Hepatocyte (in vitro differentiated cells): ENCODE measurements around the gene GABRD. TPM values are rescaled to one million over a fixed set of nuclear protein-coding genes. Genes with fewer than 3 reads are reported as not detected.

Source experiments
- DNase-seq: peaks from one replicate; pipeline ENCODE4 v3.0.0-alpha.2; 2016; ENCODE audit warnings: low spot score
- H2AFZ ChIP-seq: fragments of 200-600 bp; sonication (generic); 2 replicates; pipeline ENCODE4 v1.6.0; 2016; ENCODE audit warnings: antibody characterized with exemption, mild to moderate bottlenecking
- H3K27ac ChIP-seq: fragments of 200-600 bp; sonication (generic); 2 replicates; pipeline ENCODE4 v1.5.1; 2016; ENCODE audit warnings: mild to moderate bottlenecking
- H3K27me3 ChIP-seq: fragments of 200-600 bp; sonication (generic); 2 replicates; pipeline ENCODE4 v1.6.1; 2016
- H3K36me3 ChIP-seq: fragments of 200-600 bp; sonication (generic); replicated peaks from 2 replicates; pipeline ENCODE4 v1.5.1; 2016; ENCODE audit warnings: low read depth; ENCODE audit not compliant: insufficient read depth
- H3K4me1 ChIP-seq: fragments of 200-600 bp; sonication (generic); 2 replicates; pipeline ENCODE4 v1.5.1; 2016; ENCODE audit warnings: mild to moderate bottlenecking, moderate library complexity; ENCODE audit not compliant: insufficient read depth
- H3K4me2 ChIP-seq: fragments of 200-600 bp; sonication (generic); 2 replicates; pipeline ENCODE4 v1.6.0; 2016
- H3K4me3 ChIP-seq: fragments of 200-600 bp; sonication (generic); 2 replicates; pipeline ENCODE4 v1.5.1; 2016; ENCODE audit warnings: mild to moderate bottlenecking
- H3K79me2 ChIP-seq: fragments of 200-600 bp; sonication (generic); 2 replicates; pipeline ENCODE4 v1.6.0; 2017; ENCODE audit warnings: mild to moderate bottlenecking
- H3K9me2 ChIP-seq: fragments of 200-600 bp; sonication (generic); replicated peaks from 2 replicates; pipeline ENCODE4 v1.6.0; 2017; ENCODE audit warnings: mild to moderate bottlenecking; ENCODE audit not compliant: insufficient read depth
- H3K9me3 ChIP-seq: fragments of 200-600 bp; sonication (generic); 2 replicates; pipeline ENCODE4 v1.5.1; 2016; ENCODE audit warnings: low read depth, mild to moderate bottlenecking
- H4K20me1 ChIP-seq: fragments of 200-600 bp; sonication (generic); 2 replicates; pipeline ENCODE4 v1.6.0; 2016; ENCODE audit warnings: mild to moderate bottlenecking; ENCODE audit not compliant: insufficient read depth, poor library complexity, severe bottlenecking
- CTCF ChIP-seq: fragments of 200-600 bp; sonication (generic); IDR thresholded peaks from 2 replicates; pipeline ENCODE4 v1.5.1; 2016; ENCODE audit warnings: antibody characterized with exemption, mild to moderate bottlenecking; ENCODE audit not compliant: poor library complexity
- EZH2 ChIP-seq: fragments of 200-600 bp; sonication (generic); IDR thresholded peaks from 2 replicates; pipeline ENCODE4 v1.6.1; 2016; ENCODE audit warnings: antibody characterized with exemption, mild to moderate bottlenecking, borderline replicate concordance
- EZH2phosphoT487 ChIP-seq: fragments of 200-600 bp; sonication (generic); IDR thresholded peaks from one replicate; pipeline ENCODE4 v1.6.1; 2018; ENCODE audit warnings: antibody characterized with exemption, mild to moderate bottlenecking, low read depth, moderate library complexity; ENCODE audit not compliant: unreplicated experiment, severe bottlenecking
- WGBS: methylation state at CpG from one replicate; pipeline ENCODE4 v1.1.6; 2016; ENCODE audit warnings: low lambda C conversion rate; ENCODE audit errors: missing lambda C conversion rate; 5-methylcytosine and 5-hydroxymethylcytosine counted together
- polyA plus RNA-seq: library from polyadenylated mRNA; unstranded; fragments of >200 nt; fragmentation: Nextera tagmentation; extraction: Ambion mirVana; gene quantifications from 2 replicates; pipeline ENCODE4 v1.2.1, GENCODE V29; 2016
- total RNA-seq: library from RNA; depleted of rRNA; stranded (reverse); fragments of >200 nt; gene quantifications from 2 replicates; pipeline ENCODE4 v1.2.3, GENCODE V29; 2014

Gene GABRD
- total RNA-seq (not detected in 2 replicates), polyA plus RNA-seq (not detected in 2 replicates)

GRCh38 chr1:2019172-2019543, at the start of gene GABRD:
TSS of gene GABRD (plus strand) at chr1:2019345. CDS start at chr1:2019424, 79 bp downstream.
- H3K4me3 ChIP-seq = no peak within 1 kb of the TSS
- no peak within 1 kb of the TSS for H2AFZ ChIP-seq
- no peak within 1 kb of the TSS for H3K27ac ChIP-seq
- peaks cover 3% of the 10 kb centered on the region for H4K20me1 ChIP-seq
- H3K36me3 ChIP-seq = no peaks in the 10 kb centered on the region
- peaks cover 68% of the 10 kb centered on the region for H3K27me3 ChIP-seq
- H3K9me2 ChIP-seq = no peaks in the 10 kb centered on the region
- H3K79me2 ChIP-seq = no peaks in the 10 kb centered on the region
- peaks cover 3% of the 10 kb centered on the region for H3K4me1 ChIP-seq
- peak; percentile 62 for DNase-seq
- TF ChIP-seq CTCF (no peak), EZH2 (no peak), EZH2phosphoT487 (no peak)
- peak within 1 kb of the TSS; percentile 78 for H3K4me2 ChIP-seq
- H3K9me3 ChIP-seq = no peaks in the 10 kb centered on the region
- no CpG with 5 or more reads among the region's 60 CpGs for WGBS

GRCh38 chr1:1969505-1969900, 49.6 kb upstream of the GABRD start:
- Histone ChIP-seq H2AFZ (no peak overlapping the region), H3K36me3 (no peaks in the 10 kb centered on the region), H3K4me2 (no peak overlapping the region), H3K79me2 (no peaks in the 10 kb centered on the region), H4K20me1 (no peaks in the 10 kb centered on the region), H3K4me3 (no peak overlapping the region), H3K27ac (no peak overlapping the region), H3K9me2 (no peaks in the 10 kb centered on the region), H3K27me3 (no peaks in the 10 kb centered on the region), H3K4me1 (no peaks in the 10 kb centered on the region), H3K9me3 (no peaks in the 10 kb centered on the region)
- TF ChIP-seq CTCF (no peak), EZH2phosphoT487 (no peak), EZH2 (no peak)
- DNase-seq = no peak
- WGBS = 84% methylated on average over 10 of the region's 10 CpGs

- no peak overlapping the region for H3K4me2 ChIP-seq
- no peaks in the 10 kb centered on the region for H3K4me1 ChIP-seq
- no peaks in the 10 kb centered on the region for H3K79me2 ChIP-seq
- H3K4me3 ChIP-seq = no peak overlapping the region
- no peaks in the 10 kb centered on the region for H3K9me3 ChIP-seq
- TF ChIP-seq EZH2phosphoT487 = no peak
- no peak for TF ChIP-seq EZH2
- no peak for TF ChIP-seq CTCF
- H3K9me2 ChIP-seq = no peaks in the 10 kb centered on the region
- H3K27ac ChIP-seq = no peak overlapping the region
- DNase-seq = no peak
- no peaks in the 10 kb centered on the region for H3K27me3 ChIP-seq
- no peaks in the 10 kb centered on the region for H3K36me3 ChIP-seq
- 89% methylated on average over 29 of the region's 29 CpGs for WGBS
- H4K20me1 ChIP-seq = no peaks in the 10 kb centered on the region
- no peak overlapping the region for H2AFZ ChIP-seq
Measured at GRCh38 chr1:1969953-1970716, 49.0 kb upstream of the GABRD start.
